ENCODE measurements around the gene COX8C. TPM values are rescaled to one million over a fixed set of nuclear protein-coding genes. Genes with fewer than 3 reads are reported as not detected.

COX8C gene
- total and polyA plus RNA-seq, 9 of the 15 experiments (the other 6 are each of a cell fraction or from before 2014, with no cell fraction given): not detected

- no peak for TF ChIP-seq STAT6 (CRISPR knock-in tag; IDR thresholded peaks at IDR 0.05)
- no peak for TF ChIP-seq LCOR (CRISPR knock-in tag; IDR thresholded peaks at IDR 0.05)
- TF ChIP-seq ZNF445 (CRISPR knock-in tag; IDR thresholded peaks at IDR 0.05; ENCODE audit: low read depth): 0 out of 2 replicates have a peak, but pooled peaks have one; percentile 25
- 0 out of 2 replicates have a peak, but pooled peaks have one; percentile 27 for TF ChIP-seq DPF2 (IDR thresholded peaks at IDR 0.05)
- TF ChIP-seq BRD9 (IDR thresholded peaks at IDR 0.05; ENCODE audit: low read depth, partially characterized antibody): no peak
- no peak for TF ChIP-seq TCF15 (CRISPR knock-in tag; IDR thresholded peaks at IDR 0.05)
- no peak for TF ChIP-seq PTTG1 (tag; IDR thresholded peaks at IDR 0.05; ENCODE audit: low read depth)
- TF ChIP-seq TEAD2 (tag; IDR thresholded peaks at IDR 0.05): no peak
- TF ChIP-seq HDAC1 (IDR thresholded peaks at IDR 0.05): no peak
- TF ChIP-seq YY1 (IDR thresholded peaks at IDR 0.05; ENCODE audit: borderline replicate concordance in 1 of 3, control insufficient read depth in 1 of 3, extremely low read depth in 1 of 3, insufficient read depth in 3 of 3, insufficient read length in 1 of 3, insufficient replicate concordance in 2 of 3, low read depth in 1 of 3, low read length in 2 of 3): no peak
- TF ChIP-seq SP2 (IDR thresholded peaks at IDR 0.05; ENCODE audit: extremely low read depth, low read depth, low read length, poor library complexity, severe bottlenecking): no peak
- TF ChIP-seq MAFF (IDR thresholded peaks at IDR 0.05; ENCODE audit: low read length): peak; percentile 34; the same call in 1 of the 2 replicates
- peak; percentile 70 for TF ChIP-seq ZNF316 (IDR thresholded peaks at IDR 0.05)
- TF ChIP-seq C11orf30 (IDR thresholded peaks at IDR 0.05; ENCODE audit: low read depth): peak; percentile 66
- no peak for TF ChIP-seq ELK3 (CRISPR knock-in tag; IDR thresholded peaks at IDR 0.05)
Measured at GRCh38 chr14:93317875-93318807, 28.8 kb upstream of the COX8C start (continued).
